A549 (cell line): ENCODE measurements around the gene ZNF283. TPM values are rescaled to one million over a fixed set of nuclear protein-coding genes. Genes with fewer than 3 reads are reported as not detected.

Experiments used
- ATAC-seq, 2 experiments: fragments of 200-7000 bp in 1 of 2; fragments of >200 bp in 1 of 2; cut with Nextera tagmentation in 1 of 2; cut with Tn5 transposase in 1 of 2; 3 replicates each; pipeline versions ENCODE4 v1.8.0 to v1.9.1; 2018 to 2020; ENCODE audit warnings: mild to moderate bottlenecking in 1 of 2, moderate library complexity in 1 of 2
- CTCF ChIA-PET: fragments of 300-600 bp; sonication (Branson Sonifier 250); formaldehyde crosslinking; extraction: SDS; loops from one replicate; lab custom pipeline; 2021; ENCODE audit warnings: antibody characterized with exemption, inconsistent platforms; lab: Yijun Ruan, JAX
- POLR2A ChIA-PET: fragments of 350-600 bp; formaldehyde crosslinking; extraction: SDS; loops from one replicate; lab custom pipeline; 2021; ENCODE audit warnings: antibody characterized with exemption, inconsistent platforms; lab: Yijun Ruan, JAX
- DNase-seq, 2 experiments: peaks; one replicate each; pipeline versions ENCODE4 v3.0.0 to v3.0.0-alpha.2; 2011 to 2016; ENCODE audit warnings: low read depth in 1 of 2, low spot score in 1 of 2
- FAIRE-seq: peaks from 2 replicates; lab custom pipeline; 2011; peaks lifted over from hg19 to GRCh38; lab: Jason Lieb, UNC
- H3K27ac ChIP-seq, 2 experiments: fragments of >200 bp; sonication (Bioruptor Twin); formaldehyde crosslinking; 3 replicates each; pipeline ENCODE4 v1.5.1; 2016 to 2017
- H3K4me1 ChIP-seq: fragments of >200 bp; sonication (Bioruptor Twin); formaldehyde crosslinking; 3 replicates; pipeline ENCODE4 v1.6.1; 2016
- H3K4me2 ChIP-seq: fragments of >200 bp; sonication (Bioruptor Twin); formaldehyde crosslinking; 3 replicates; pipeline ENCODE4 v1.6.1; 2016
- H3K4me3 ChIP-seq: fragments of >200 bp; sonication (Bioruptor Twin); formaldehyde crosslinking; 3 replicates; pipeline ENCODE4 v1.5.1; 2016
- H3K9me3 ChIP-seq: fragments of >200 bp; sonication (Bioruptor Twin); formaldehyde crosslinking; 3 replicates; pipeline ENCODE4 v1.6.1; 2016
- ATOH8 ChIP-seq: fragments of 250-450 bp; sonication (Bioruptor Pico); IDR thresholded peaks from 2 replicates; pipeline ENCODE4 v1.5.0; 2020; ENCODE audit warnings: low read depth, mild to moderate bottlenecking, moderate library complexity
- BCL3 ChIP-seq: fragments of >200 bp; sonication (Bioruptor Twin); formaldehyde crosslinking; IDR thresholded peaks from 3 replicates; pipeline ENCODE4 v1.6.1; 2016
- BHLHE40 ChIP-seq: IDR thresholded peaks from 2 replicates; pipeline ENCODE4 v1.6.1; 2012; ENCODE audit warnings: low read depth, low read length, inconsistent platforms
- CEBPB ChIP-seq, 2 experiments: fragments of >200 bp in 1 of 2; sonication (Bioruptor Twin) in 1 of 2; formaldehyde crosslinking in 1 of 2; IDR thresholded peaks; 2 replicates each; pipeline ENCODE4 v1.6.1; 2012 to 2016
- CHD2 ChIP-seq: fragments of 150-350 bp; IDR thresholded peaks from 2 replicates; pipeline ENCODE4 v1.6.1; 2014; ENCODE audit warnings: low read length; ENCODE audit not compliant: partially characterized antibody
- E2F6 ChIP-seq: IDR thresholded peaks from 2 replicates; pipeline ENCODE4 v1.6.1; 2012; ENCODE audit warnings: low read depth, borderline replicate concordance
- ESRRA ChIP-seq: fragments of 150-350 bp; IDR thresholded peaks from 2 replicates; pipeline ENCODE4 v1.6.1; 2014; ENCODE audit warnings: mild to moderate bottlenecking, low read length, borderline replicate concordance
- HOXB13 ChIP-seq: fragments of 250-450 bp; sonication (Bioruptor Pico); IDR thresholded peaks from 2 replicates; pipeline ENCODE4 v1.5.0; 2020; ENCODE audit warnings: low read depth, mild to moderate bottlenecking, moderate library complexity
- JUN ChIP-seq, 2 experiments: fragments of >200 bp; sonication (Bioruptor Twin); formaldehyde crosslinking; IDR thresholded peaks; 2 replicates in 1 of 2; 3 replicates in 1 of 2; pipeline ENCODE4 v1.6.1; 2016 to 2017
- MAX ChIP-seq: IDR thresholded peaks from 2 replicates; pipeline ENCODE4 v1.6.1; 2012
- NFE2L2 ChIP-seq: fragments of 150-350 bp; conservative IDR thresholded peaks from 2 replicates; pipeline ENCODE4 v1.6.1; 2014; ENCODE audit warnings: low read length
- POLR2AphosphoS2 ChIP-seq: conservative IDR thresholded peaks from 2 replicates; pipeline ENCODE4 v1.6.1; 2012; ENCODE audit warnings: low read length, improper control_type of control experiment, inconsistent platforms
- RARB ChIP-seq: fragments of 250-450 bp; sonication (Bioruptor Pico); IDR thresholded peaks from 2 replicates; pipeline ENCODE4 v1.8.0; 2021; ENCODE audit warnings: mild to moderate bottlenecking, moderate library complexity
- RNF2 ChIP-seq: fragments of 200-600 bp; sonication (generic); IDR thresholded peaks from 2 replicates; pipeline ENCODE4 v1.6.1; 2016; ENCODE audit warnings: low read depth, mild to moderate bottlenecking, antibody characterized with exemption, moderate library complexity, borderline replicate concordance
- USF2 ChIP-seq: fragments of 450-650 bp; IDR thresholded peaks from 2 replicates; pipeline ENCODE4 v1.6.1; 2014; ENCODE audit warnings: antibody characterized with exemption
- ZNF302 ChIP-seq: fragments of 250-450 bp; sonication (Bioruptor Pico); IDR thresholded peaks from 2 replicates; pipeline ENCODE4 v1.9.0; 2021; ENCODE audit warnings: inconsistent platforms, mild to moderate bottlenecking, moderate library complexity
- WGBS: methylation state at CpG from one replicate; pipeline ENCODE4 v1.1.6; 2017; ENCODE audit errors: missing lambda C conversion rate; 5-methylcytosine and 5-hydroxymethylcytosine counted together
- polyA plus RNA-seq, 4 experiments: library from polyadenylated mRNA; depleted of rRNA in 3 of 4; stranded (reverse); fragments of >200 nt; fragmentation: RNase III in 1 of 4; extraction: RNeasy Plus Mini Kit Qiagen cat#74134 plus additional on column Dnase treatment in 1 of 4; gene quantifications; 2 replicates in 3 of 4; 3 replicates in 1 of 4; pipeline ENCODE4 v1.2.3, GENCODE V29; 2011 to 2017

Gene ZNF283
- polyA plus RNA-seq, 2 of the 4 experiments (the other 2 are of a cell fraction): 6.1 to 8.9 TPM

GRCh38 chr19:43781630-43782310, 45.4 kb upstream of the ZNF283 start (continued):
- no peak for TF ChIP-seq E2F6

- ATAC-seq (no peak), DNase-seq (no peak), FAIRE-seq (no peak)
- ChIA-PET POLR2A (interaction anchor here (1.8 kb wide), 1 partner anchor 114 kb away, joined by 7 read pairs; no protein-coding TSS in a partner anchor), CTCF (interaction anchor here (7.2 to 24.0 kb wide), 2 partner anchors 20 to 37 kb away, joined by 103 to 565 read pairs; partner anchors contain the start of gene SMG9)
- Histone ChIP-seq H3K9me3 (no peaks in the 10 kb centered on the region), H3K4me3 (no peak overlapping the region), H3K27ac (peak overlapping the region; percentile 93 to 95), H3K4me1 (peaks cover 79% of the 10 kb centered on the region), H3K4me2 (peak overlapping the region; percentile 79)
- WGBS: 67% methylated on average over 8 of the region's 8 CpGs
- TF ChIP-seq HOXB13 (CRISPR knock-in tag): no peak
- no peak for TF ChIP-seq BHLHE40
- no peak for TF ChIP-seq RARB (CRISPR knock-in tag)
- no peak for TF ChIP-seq POLR2AphosphoS2
- TF ChIP-seq CHD2: no peak
- no peak for TF ChIP-seq NFE2L2
These were observed 44.8 kb upstream of the ZNF283 start for GRCh38 chr19:43782311-43782660.

GRCh38 chr19:43782689-43783231, 44.4 kb upstream of the ZNF283 start:
- H3K27ac ChIP-seq: peak overlapping the region; percentile 93 to 95
- POLR2A ChIA-PET: no interaction called here
- DNase-seq: peak in 1 of 2 experiments; percentile 58
- TF ChIP-seq USF2: 0 out of 2 replicates have a peak, but pooled peaks have one; percentile 1
- TF ChIP-seq ATOH8: no peak
- no peak for TF ChIP-seq BCL3
- no peak for TF ChIP-seq RNF2
- no peak for TF ChIP-seq CEBPB (IDR thresholded peaks at IDR 0.05)
- TF ChIP-seq MAX: peak; percentile 49
- no peak for TF ChIP-seq JUN (IDR thresholded peaks at IDR 0.05)
- no peak for TF ChIP-seq ZNF302 (CRISPR knock-in tag)
- TF ChIP-seq ESRRA: no peak
- TF ChIP-seq, all 56 proteins: peak for 2
- CTCF ChIA-PET: interaction anchor here (7.2 to 24.0 kb wide), 2 partner anchors 21 to 38 kb away, joined by 103 to 565 read pairs; partner anchors contain the start of gene SMG9
- WGBS: 71% methylated on average over 21 of the region's 24 CpGs
- no peak for FAIRE-seq
- no peak for ATAC-seq
- H3K9me3 ChIP-seq: no peaks in the 10 kb centered on the region
- no peak overlapping the region for H3K4me3 ChIP-seq
- H3K4me2 ChIP-seq: peak overlapping the region; percentile 79
- peaks cover 75% of the 10 kb centered on the region for H3K4me1 ChIP-seq
